HG03066 (cell line): ENCODE data around the gene MGMT.

Source experiments
- ATAC-seq: cut with Tn5 transposase; IDR thresholded peaks from one replicate; pipeline ENCODE4 v1.9.1; 2021; ENCODE audit warnings: low read depth; ENCODE audit not compliant: unreplicated experiment

Gene MGMT

GRCh38 chr10:129778571-129778970, 311.5 kb downstream of the MGMT start:
- no peak for ATAC-seq

GRCh38 chr10:129779126-129780111, 312.4 kb downstream of the MGMT start:
- ATAC-seq = no peak

GRCh38 chr10:129780198-129780597, 313.2 kb downstream of the MGMT start:
- no peak for ATAC-seq

DNA sequence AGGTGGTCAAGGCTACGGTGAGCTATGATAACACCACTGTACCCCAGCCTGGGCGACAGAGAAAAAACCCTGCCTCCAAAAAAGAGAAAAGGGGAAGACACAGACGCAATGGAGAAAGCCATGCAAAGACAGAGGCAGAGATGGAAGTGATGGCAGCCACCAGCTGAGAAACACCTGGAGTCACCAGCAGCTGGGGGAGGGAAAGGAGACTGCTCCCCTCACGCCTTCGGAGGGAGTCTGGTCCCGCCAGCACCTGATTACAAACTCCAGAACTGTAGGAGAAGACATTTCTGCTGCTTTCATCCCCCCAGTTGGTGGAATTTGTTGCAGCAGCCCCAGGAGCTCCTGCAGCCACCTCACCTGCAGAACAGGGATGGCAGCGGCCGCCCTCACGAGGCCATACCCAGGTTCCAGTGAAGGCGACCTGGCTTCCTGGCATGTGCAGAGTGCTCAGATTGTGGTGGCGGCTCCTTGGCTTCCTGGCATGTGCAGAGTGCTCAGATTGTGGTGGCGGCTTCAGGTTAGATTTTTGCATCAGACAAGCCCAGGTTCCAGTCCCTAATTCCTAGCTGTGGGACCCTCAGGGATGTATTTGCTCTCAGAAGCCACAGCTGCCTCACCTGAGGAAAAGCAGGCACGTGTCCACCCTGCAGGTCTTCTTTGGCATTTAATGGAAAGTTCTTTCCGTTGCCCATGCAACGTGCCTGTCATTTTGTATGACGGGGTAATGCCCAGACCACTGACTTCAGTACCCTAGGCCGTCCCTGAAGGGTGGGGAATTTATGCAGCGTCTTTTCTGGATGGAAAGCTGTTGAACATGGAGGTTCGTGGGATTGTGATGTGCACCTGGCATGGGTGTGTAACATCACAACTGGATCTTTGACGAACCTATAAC, 314.1 kb downstream of the MGMT start:
- ATAC-seq = no peak

GRCh38 chr10:129784291-129784690, 317.2 kb downstream of the MGMT start:
- no peak for ATAC-seq

GRCh38 chr10:129784891-129785290, 317.9 kb downstream of the MGMT start:
- no peak for ATAC-seq

- ATAC-seq = no peak
Observed at GRCh38 chr10:129785536-129785981, 318.5 kb downstream of the MGMT start.

GRCh38 chr10:129786216-129786615, 319.2 kb downstream of the MGMT start:
- ATAC-seq = no peak

DNA sequence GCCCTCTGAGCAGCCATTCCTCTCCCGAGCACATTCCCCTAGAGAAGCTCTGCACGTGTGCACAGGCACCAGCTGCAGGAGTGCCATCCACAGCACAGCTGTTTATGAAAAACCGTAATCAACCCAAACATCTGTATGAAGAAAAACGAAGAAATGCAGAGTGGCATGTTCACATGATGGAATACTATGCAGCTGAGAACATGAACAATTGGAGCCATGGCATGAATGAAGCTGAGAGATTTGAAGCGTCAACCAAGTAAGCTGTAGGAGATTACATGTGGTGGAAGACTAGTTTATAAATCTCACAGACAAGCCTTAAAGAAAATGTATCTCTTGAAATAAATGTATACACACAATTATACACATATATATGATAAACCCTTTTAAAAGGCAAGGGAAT, 320.5 kb downstream of the MGMT start:
- no peak for ATAC-seq

DNA sequence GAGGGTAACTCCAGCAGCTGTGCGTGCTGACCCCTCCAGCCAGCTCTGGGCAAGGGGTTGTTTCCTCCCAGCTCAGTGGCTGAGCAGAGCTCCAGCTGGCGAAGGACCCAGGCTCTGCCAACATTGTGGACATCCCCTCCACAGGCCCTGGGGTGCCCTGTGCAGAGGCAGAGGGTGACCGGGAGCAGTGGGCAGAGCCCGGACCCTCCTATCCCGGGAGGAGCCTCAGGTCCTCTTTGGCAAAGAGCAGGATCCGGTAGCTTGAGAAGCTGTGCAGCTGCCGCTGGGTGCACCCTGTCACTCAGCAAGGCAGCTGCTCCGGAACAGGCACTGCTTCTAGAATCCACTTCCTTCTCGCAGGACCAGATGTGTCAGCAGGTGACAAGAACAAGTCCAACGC, 321.2 kb downstream of the MGMT start:
- no peak for ATAC-seq

- no peak for ATAC-seq
Observed at GRCh38 chr10:129790715-129791446, 323.8 kb downstream of the MGMT start.

GRCh38 chr10:129792141-129792540, 325.1 kb downstream of the MGMT start:
- no peak for ATAC-seq

DNA sequence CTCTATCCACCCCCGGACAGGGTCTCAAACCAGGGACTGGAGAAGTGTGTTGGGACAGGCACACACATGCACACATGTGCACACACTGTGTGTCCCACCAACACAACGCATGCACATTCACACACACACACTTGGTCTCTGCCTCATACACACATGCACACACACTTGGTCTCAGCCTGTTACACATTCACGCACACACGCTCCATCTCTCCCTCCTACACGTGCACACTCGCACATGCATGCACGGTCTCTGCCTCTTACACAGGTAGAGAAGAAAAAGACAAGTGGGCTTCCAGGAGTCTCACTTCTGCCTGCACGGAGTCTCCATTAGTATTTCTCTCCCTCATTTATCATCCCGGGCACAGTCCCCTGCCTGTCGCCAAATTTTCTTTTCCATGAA, 325.8 kb downstream of the MGMT start:
- no peak for ATAC-seq

GRCh38 chr10:129793479-129793878, 326.4 kb downstream of the MGMT start:
- no peak for ATAC-seq

GRCh38 chr10:129793996-129794395, 327.0 kb downstream of the MGMT start:
- no peak for ATAC-seq

DNA sequence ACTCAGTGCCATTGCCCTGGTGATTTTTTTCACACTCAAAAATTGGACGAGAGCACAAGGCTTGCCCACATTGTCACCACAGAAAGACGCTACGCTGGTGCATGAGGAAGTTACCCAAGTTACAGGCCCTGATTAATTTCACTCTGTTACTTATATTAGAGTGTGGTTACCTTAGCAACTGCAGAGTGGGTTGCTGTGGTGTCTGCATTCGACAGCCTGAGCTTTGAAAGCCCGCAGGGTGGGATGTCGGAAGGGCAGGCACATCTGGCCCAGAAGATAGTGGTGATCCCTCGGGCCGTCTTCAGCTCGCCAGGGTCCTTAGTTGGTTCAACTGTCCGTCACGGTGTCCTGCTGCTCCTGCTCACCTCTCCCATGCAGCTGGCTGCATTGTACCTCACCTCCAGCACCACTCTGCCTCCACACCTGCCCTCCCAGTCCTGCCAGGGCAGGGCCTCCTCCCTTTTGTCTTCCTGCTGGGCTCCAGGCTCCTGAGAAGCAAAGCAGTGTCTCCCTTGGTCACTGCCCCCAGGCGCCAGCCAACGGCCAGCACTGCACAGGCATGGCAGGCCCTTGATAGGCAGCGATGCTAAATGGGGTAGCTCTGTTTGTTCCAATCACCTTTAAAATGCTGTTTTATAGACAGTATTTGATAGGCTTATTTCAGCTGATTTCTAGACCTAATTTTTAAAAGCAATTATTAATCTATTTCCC, 329.8 kb downstream of the MGMT start:
- no peak for ATAC-seq

DNA sequence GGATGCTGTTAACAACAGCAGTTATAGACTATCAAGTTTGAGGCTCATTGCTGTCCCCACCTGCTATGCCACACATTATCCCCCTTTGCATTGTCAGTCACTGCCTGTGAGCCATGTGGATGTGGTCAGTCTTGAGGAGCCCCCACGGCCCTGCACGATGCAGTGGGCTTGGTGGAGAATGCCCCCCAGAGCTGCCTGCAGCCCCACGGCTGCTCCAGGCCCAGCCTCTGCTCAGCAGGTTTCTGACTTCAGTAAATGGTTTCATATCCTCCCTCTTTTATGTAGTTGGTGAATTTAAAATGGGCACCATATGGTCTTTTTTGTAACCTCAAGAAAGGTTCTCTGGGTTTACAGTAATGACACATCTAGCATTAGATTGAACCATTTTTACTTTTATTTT, 332.9 kb downstream of the MGMT start:
- ATAC-seq = no peak

DNA sequence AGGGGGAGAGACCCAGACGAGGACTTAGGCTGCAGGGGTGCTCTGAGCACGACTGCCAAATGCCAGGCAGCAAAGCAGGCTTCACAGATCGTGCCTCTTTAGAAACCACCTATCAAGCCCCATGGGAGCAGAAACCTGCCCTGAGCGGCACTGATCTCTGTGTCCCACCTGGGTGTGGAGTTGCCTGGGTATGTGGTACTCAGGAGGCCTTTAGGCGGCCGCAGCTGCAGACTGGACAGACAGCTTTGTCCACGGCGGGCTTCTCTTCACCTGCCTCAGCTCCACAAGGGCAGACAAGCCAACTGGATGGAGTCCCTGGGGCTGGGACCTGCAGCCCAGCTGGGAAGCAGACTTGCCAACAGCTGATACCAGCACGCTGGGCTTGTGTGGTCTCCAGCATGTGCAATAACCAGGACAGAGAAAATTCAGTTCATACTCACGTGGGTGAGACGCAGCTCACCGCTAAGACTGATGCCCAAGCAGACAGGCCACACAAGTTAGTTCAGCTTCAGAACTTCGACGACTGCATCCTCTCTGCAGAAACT, 333.8 kb downstream of the MGMT start:
- no peak for ATAC-seq

- ATAC-seq = no peak
Observed at GRCh38 chr10:129807211-129807610, 340.2 kb downstream of the MGMT start.
